Renal pelvis (tissue), 12 donors: ENCODE data around the gene COMMD8. TPM values are rescaled to one million over a fixed set of nuclear protein-coding genes. Genes with fewer than 3 reads are reported as not detected.
"Not testable (repeated sequence)": the region's sequence is repeated elsewhere in the genome, so short reads cannot be mapped to it uniquely, and the experiment has no call there.

Source experiments
- DNase-seq: peaks from one replicate; pipeline ENCODE4 v3.0.0-alpha.2; 2013
- long read RNA-seq, 16 experiments: transcript quantifications; one replicate each; lab custom pipeline, GENCODE V29; 2026
- polyA plus RNA-seq, 3 donors: library from polyadenylated mRNA; unstranded; fragments of 120-200 nt; gene quantifications; one replicate each; pipeline ENCODE4 v1.2.1, GENCODE V29; 2013; ENCODE audit not compliant: insufficient read length in 3 of 3

The COMMD8 gene
- polyA plus RNA-seq = 10 to 100 TPM; 34.4 to 36.2 (median 34.8) TPM
- long read RNA-seq, donor 1, transcript COMMD8-201 (5 exons, 1,469 nt) = major isoform, 24 of 24 reads
- long read RNA-seq, donor 1, partial matches to known transcripts = 0 of 24 reads
- long read RNA-seq, donor 1, other reads (novel, unspliced or antisense) = 0 of 24 reads
- long read RNA-seq, donor 2, transcript COMMD8-201 (5 exons, 1,469 nt) = major isoform, 23 of 23 reads
- long read RNA-seq, donor 2, partial matches to known transcripts = 0 of 23 reads
- long read RNA-seq, donor 2, other reads (novel, unspliced or antisense) = 0 of 23 reads
- long read RNA-seq, donor 3, transcript COMMD8-201 (5 exons, 1,469 nt) = major isoform, 31 of 33 reads
- long read RNA-seq, donor 3, partial matches to known transcripts = 0 of 33 reads
- long read RNA-seq, donor 3, other reads (novel, unspliced or antisense) = 0 of 33 reads
- long read RNA-seq, donor 4, transcript COMMD8-201 (5 exons, 1,469 nt) = major isoform, 23 of 29 reads
- long read RNA-seq, donor 4, partial matches to known transcripts = 0 of 29 reads
- long read RNA-seq, donor 4, other reads (novel, unspliced or antisense) = 6 of 29 reads
- long read RNA-seq, donor 5, transcript COMMD8-201 (5 exons, 1,469 nt) = major isoform, 17 of 17 reads
- long read RNA-seq, donor 5, partial matches to known transcripts = 0 of 17 reads
- long read RNA-seq, donor 5, other reads (novel, unspliced or antisense) = 0 of 17 reads
- long read RNA-seq, donor 6, transcript COMMD8-201 (5 exons, 1,469 nt) = major isoform, 27 of 34 reads
- long read RNA-seq, donor 6, partial matches to known transcripts = 5 of 34 reads
- long read RNA-seq, donor 6, other reads (novel, unspliced or antisense) = 0 of 34 reads
- long read RNA-seq, donor 7, transcript COMMD8-201 (5 exons, 1,469 nt) = major isoform, 30 of 31 reads
- long read RNA-seq, donor 7, partial matches to known transcripts = 0 of 31 reads
- long read RNA-seq, donor 7, other reads (novel, unspliced or antisense) = 0 of 31 reads
- long read RNA-seq, donor 8, partial matches to known transcripts = 0 of 2 reads
- long read RNA-seq, donor 8, other reads (novel, unspliced or antisense) = 0 of 2 reads
- long read RNA-seq, donor 9, transcript COMMD8-201 (5 exons, 1,469 nt) = major isoform, 51 of 53 reads
- long read RNA-seq, donor 9, partial matches to known transcripts = 0 of 53 reads
- long read RNA-seq, donor 9, other reads (novel, unspliced or antisense) = 0 of 53 reads
- long read RNA-seq, donor 10, transcript COMMD8-201 (5 exons, 1,469 nt) = major isoform, 27 of 28 reads
- long read RNA-seq, donor 10, partial matches to known transcripts = 0 of 28 reads
- long read RNA-seq, donor 10, other reads (novel, unspliced or antisense) = 0 of 28 reads
- long read RNA-seq, donor 11, transcript COMMD8-201 (5 exons, 1,469 nt) = major isoform, 16 of 16 reads
- long read RNA-seq, donor 11, partial matches to known transcripts = 0 of 16 reads
- long read RNA-seq, donor 11, other reads (novel, unspliced or antisense) = 0 of 16 reads
- long read RNA-seq, donor 12, transcript COMMD8-201 (5 exons, 1,469 nt) = major isoform, 31 of 32 reads
- long read RNA-seq, donor 12, partial matches to known transcripts = 0 of 32 reads
- long read RNA-seq, donor 12, other reads (novel, unspliced or antisense) = 0 of 32 reads
- long read RNA-seq, donor 13, transcript COMMD8-201 (5 exons, 1,469 nt) = major isoform, 13 of 18 reads
- long read RNA-seq, donor 13, partial matches to known transcripts = 5 of 18 reads
- long read RNA-seq, donor 13, other reads (novel, unspliced or antisense) = 0 of 18 reads
- long read RNA-seq, donor 14, transcript COMMD8-201 (5 exons, 1,469 nt) = major isoform, 36 of 36 reads
- long read RNA-seq, donor 14, partial matches to known transcripts = 0 of 36 reads
- long read RNA-seq, donor 14, other reads (novel, unspliced or antisense) = 0 of 36 reads
- long read RNA-seq, donor 15, transcript COMMD8-201 (5 exons, 1,469 nt) = major isoform, 36 of 47 reads
- long read RNA-seq, donor 15, partial matches to known transcripts = 10 of 47 reads
- long read RNA-seq, donor 15, other reads (novel, unspliced or antisense) = 0 of 47 reads
- long read RNA-seq, donor 16, transcript COMMD8-201 (5 exons, 1,469 nt) = major isoform, 42 of 42 reads
- long read RNA-seq, donor 16, partial matches to known transcripts = 0 of 42 reads
- long read RNA-seq, donor 16, other reads (novel, unspliced or antisense) = 0 of 42 reads

DNA sequence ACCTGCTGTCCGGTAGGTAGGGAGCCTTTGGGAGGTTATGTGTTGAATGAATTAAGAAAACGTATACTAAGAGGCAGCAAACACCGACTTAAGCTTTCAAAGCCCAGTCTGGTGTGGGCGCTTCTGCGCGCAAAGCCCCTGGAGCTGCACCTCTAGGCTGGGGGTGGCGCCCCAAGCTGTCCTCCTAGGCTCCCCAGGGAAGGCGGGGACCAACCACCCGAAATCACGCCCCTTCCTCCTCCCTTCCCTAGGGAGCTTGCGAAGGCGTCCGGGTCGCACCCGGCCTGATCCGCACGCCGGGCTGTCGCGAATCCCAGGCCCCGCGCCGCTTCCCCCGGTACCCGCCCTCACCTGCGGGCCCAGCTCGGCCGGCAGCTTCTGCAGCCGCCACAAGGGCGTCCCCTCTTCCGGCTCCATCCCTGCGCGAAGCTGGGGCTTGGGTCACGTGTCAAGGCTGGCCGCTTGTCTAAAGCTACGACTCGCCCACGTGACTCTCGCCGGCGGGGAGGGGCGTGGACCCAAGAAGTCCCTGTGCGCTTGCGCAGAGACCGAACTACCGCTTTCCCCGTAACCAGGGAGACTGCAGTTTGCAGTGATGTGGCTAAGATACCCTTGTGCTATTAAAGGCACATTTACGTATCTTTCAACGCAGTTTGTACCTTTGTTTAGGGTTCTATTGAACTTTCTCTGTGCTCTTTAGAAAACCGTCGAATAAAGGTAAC, at the start of gene COMMD8:
TSS of gene COMMD8 (minus strand) at position 468 of the 722 bp plus-strand sequence. CDS start at position 417, 51 bp downstream.
- DNase-seq = peak; percentile 96

DNA sequence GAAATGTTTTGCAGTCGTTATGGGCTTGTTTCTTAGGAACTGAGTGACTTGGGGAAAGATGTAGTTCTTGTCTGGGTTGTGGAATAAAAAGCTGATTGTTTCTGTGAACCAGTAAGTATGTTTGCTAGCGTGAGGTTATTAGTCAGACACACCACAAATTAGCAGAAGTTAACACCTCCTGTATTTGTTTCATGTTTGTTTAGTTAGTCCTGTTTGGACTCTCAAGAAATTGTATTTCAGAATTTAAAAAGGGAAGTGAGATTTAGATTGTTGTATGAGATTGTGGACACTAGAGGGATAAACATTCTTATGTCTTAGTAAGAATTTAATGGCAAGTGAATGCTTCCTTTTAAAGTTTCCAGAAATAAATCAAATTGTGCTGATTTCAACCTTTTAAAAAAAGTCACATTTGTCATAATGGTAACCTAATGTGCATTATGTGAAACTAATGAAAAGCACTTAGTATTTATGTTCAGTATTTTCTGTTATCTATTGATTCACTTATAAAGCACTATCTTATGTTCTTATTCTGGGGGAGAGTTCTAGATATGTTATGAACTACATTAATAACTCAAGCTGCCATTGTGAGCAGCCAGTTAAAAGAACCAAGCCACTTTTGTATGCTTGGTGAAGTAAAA, 47.1 kb upstream of the COMMD8 start:
- DNase-seq = no peak

DNA sequence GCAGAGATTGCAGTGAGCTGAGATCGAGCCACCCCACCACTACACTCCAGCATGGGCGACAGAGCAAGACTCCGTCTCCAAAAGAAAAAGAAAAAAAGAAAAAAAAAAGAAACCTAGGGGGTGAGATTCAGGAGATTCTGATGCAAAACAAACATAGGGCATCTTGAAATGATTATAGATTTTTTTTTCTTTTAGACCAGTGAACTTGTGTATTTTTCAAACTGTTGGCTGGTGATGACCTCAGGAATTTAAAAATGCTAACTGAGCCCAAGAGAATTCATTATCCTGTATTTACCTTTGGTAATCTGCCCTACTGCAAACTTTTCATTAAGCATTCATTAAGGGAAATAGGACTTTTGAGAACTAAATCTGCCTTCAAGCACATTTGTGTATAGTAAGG, 42.2 kb upstream of the COMMD8 start:
- DNase-seq = no peak

DNA sequence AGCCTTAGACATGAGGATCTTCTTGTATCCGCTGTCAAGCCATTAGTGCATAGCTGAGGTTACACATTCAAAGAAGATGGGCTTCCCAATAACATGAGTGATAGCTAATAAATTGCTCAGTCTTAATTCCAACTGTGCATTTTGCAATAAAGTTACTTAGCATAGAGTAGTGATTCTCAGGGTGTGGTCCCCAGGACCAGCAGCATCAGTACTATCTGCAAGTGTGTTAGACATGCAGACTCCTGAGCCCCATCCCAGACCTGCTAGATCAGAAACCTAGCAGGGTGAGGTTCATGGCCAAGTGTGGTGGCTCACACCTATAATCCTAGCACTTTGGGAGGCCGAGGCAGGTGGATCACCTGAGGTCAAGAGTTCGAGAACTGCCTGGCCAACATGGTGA, 41.6 kb upstream of the COMMD8 start:
- no peak for DNase-seq

DNA sequence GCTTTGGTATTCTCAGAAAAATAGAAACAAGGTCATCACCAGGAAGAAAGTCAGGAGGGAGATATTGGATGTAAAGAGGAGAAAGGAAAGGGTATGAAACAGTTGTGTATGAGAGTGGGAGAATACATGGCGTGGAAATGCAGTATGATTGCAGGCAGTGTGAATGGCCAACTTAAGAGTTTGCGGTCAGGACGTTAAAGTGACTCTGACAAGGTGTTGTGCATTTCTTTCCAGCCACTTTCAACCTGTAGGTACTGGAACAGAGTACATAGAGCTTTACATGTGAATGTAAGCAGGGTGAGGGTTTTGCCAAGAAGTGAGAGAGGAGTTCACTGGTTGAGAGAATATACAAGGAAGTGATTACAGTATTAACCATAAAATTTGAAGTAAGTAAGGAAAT, 37.3 kb upstream of the COMMD8 start:
- no peak for DNase-seq

DNA sequence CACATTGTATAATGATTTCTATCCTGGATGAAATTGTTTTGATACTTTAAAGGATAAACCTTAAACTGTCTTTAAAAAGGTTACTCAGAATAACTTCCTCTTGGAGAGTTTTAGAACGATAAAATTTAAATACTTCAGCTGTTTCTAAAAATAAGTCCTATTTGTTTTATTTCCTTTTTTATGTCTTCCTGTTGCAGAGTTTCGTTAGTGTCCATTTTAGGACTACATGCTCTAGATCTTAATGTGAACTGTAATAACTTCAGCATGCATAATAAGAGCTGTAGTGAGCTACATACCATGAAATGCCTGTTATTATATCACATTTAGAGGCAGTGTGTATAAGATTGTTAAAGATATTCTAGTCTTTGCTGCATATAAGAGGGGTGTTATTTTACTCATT, 36.2 kb upstream of the COMMD8 start:
- DNase-seq = no peak

DNA sequence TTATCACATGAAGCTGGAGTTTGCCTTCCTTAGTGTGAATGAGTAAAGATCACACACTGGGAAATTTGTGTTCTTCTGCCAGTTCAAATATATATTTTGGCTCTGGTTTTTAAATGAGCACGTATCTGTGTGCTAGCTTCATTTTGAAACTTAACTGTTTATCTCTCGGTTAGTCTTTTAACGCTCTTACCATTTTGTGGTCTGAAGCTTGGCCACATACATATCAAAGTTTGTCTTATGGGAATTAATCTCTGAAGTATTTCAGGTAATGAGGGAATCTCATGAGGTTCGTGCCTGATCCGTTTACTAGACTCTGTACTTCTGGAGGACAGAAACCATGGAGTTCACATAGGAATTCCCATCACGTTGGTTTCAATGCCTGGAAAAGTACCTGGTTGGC, 35.4 kb upstream of the COMMD8 start:
- DNase-seq = no peak

DNA sequence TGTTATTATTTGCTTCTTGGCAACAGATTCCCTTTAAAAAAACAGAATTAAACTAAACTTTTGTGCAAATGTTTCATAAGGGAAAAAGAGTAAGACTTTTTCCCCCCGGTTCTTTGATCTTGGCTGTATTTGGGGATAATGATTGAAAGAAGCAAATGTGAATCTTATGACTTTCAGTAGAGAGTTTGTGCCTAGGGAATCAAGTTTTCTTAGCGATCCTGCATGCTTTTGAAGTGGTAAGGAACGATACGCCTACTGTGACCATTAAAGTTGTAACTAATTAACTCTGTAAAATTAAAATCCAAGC, 30.6 kb upstream of the COMMD8 start:
- DNase-seq = no peak

DNA sequence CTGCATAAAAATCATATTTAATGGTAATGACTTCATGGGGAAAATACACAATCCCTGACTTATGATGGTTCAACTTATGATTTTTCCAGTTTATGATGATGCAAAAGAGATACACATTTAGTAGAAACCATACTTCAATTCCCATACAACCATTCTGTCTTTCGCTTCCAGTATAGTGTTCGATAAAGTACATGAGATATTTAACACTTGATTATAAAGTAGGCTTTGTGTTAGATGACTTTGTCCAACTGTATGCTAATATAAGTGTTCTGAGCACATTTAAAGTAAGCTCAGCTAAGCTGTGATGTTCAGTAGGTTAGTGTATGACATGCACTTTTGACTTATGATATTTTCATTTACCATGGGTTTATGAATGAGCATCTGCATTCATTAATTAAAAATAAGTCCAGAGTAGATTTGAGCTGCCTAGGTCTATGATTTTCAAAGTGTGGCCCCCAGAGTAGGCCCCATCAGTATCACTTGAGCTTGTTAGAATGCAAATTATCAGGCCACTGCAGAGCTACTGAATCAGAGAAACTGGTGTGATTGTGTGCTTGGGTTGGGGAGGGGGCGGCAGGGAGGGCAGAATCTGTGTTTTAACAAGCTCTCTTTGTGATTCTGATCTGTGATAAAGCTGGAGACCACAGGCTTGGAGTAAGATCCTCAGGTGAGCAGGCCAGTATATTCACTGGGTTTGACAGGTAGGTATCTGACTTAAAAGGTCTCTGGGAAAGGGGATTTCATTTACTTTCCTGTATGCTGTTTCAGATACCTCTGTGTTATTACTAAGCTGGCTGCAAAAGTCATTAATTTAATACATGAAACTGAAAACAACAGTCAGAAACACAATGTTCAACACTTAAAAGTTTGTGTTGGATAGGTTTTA, 30.0 kb upstream of the COMMD8 start:
- DNase-seq = no peak

DNA sequence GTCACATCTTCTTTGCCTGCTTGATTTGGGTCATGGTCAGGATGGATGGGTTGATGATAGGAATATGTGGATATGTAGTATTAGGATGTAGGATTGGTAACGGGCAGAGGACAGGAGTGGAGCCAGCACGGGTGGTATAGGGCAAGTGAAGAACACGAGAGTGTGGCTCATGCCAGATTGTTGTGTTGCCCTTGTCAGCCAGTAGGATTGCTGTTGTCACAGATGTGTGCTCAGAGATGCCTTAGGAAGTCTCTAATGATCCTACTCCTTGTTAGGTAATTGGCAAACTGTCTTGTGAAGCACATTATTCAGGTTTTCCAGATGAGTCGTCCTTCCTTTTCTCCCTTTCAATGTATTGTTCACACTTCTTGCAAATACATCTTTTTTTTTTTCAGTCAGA, 27.0 kb upstream of the COMMD8 start:
- no peak for DNase-seq

DNA sequence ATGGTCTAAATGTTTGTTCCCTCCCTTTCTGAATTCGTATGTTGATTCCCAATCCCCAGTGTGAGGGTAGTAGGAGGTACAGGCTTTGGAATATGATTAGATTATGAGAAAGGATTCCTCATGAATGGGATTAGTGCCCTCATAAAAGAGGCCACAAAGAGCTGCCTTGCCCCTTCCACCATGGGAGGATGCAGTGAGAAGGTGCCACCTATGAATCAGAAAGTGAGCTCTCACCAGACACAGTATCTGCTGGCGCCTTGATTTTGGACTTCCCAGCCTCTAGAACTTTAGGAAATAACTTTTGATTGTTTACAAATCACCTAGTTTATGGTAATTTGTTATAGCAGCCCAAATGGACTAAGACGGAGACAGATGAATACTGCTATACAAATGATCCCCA, 25.2 kb upstream of the COMMD8 start:
- DNase-seq = no peak

DNA sequence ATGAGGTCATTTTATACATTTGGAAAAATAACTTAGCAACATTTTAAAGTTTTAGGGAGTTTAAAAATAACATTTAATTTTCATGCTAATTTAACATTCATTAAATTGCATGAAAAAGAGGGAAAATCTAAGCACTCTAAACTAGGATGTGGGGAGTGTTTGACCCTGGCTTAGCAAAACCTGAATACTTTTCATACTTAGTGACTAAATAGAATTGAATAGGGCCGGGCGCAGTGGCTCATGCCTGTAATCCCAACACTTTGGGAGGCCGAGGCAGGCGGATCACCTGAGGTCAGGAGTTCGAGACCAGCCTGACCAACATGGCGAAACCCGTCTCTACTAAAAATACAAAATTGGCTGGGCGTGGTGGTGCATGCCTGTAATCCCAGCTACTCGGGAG, 23.2 kb upstream of the COMMD8 start:
- DNase-seq = not testable (repeated sequence)

DNA sequence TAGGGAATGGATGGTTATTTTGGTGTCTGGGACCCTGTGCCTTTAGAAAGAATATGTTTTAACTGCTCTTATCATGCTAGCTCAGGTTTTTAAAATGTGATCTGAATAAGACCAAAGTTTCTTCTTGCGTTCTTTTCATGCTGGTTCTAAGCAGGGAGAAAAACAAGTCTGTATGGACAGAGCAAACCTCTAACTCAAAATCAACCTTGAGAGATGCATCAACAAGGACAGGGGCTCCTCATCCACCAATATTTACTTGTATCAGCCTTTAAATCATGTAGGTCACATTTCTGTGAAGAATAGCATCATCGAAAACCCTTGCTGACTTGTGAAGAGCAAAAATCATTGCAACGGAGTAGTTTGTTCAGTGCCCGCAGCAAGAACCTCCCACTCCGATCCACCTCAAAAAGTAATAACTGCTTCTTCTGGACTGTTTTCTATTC, 22.8 kb upstream of the COMMD8 start:
- DNase-seq = no peak

DNA sequence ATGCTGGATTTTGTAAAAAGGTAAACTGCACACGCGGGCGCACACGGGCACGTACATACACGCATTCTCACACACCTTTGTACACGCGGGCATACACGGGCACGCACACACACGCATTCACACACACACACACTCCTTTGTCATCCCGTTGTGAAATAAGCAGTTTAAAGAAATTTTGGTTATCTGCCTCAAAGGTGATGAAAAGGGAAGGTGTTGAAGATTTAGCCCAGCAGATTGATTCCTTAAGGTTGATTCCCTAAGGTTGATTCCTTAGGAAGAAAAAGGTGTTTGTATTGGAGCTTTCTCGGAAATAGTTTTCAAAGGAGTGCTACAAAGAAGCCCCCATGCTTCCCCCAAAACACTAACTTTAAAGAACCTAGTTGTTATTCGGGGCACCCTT, 22.3 kb upstream of the COMMD8 start:
- no peak for DNase-seq

DNA sequence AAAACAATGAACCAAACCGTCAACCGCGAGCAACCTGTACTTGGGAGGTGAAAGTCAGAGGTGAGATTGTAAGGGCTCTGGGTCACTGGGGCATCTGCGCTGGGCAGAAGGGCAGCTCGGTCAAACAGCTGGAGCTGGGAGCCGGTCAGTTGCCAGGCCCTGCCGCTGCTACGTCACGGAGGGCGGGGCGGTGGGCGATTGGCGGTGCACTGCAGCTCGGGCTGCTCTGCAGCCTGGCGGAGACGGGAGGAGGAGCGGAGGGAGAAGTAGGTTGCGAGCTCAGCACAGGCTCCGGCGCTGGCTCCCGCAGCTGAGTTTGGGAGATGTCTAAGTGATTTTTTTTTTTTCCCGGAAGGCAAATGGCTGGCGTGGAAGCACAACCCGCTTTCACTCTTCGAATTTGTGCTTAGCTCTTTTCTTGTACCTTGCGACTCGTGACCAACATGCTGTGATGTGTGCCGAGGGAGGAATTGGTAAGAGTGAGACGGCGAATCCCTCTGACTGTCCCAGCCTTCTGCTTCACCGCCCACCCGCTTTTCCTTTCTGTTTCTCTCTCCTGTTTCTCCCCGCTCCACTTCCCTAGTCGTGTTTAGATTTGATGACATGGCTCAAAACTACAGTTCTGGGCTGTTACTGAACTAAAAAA, 21.7 kb upstream of the COMMD8 start, which contains the start of gene ATP10D:
TSS of gene ATP10D (plus strand) at position 229 of the 646 bp plus-strand sequence. CDS start 27,266 bp downstream, outside the sequence.
- DNase-seq = peak; percentile 93

DNA sequence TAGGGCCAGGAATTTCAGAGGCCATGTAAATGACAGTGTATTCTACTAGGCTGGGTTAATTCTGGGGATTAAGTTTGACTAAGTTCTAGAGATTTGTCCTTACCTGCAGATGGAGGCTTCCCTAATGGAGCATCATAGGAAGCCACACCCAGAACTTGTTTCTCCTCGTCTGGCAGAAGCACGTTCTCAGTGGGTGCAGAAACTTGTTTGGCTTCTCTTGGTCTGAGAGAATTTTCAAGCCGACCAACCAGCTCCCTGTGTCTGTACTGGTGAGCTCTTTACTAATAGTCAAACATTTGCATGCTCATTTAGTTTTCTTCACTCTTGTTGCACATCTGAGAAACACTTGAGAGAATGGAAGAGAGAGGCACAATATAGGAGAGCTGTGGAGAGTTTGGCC, 20.7 kb upstream of the COMMD8 start:
- no peak for DNase-seq

DNA sequence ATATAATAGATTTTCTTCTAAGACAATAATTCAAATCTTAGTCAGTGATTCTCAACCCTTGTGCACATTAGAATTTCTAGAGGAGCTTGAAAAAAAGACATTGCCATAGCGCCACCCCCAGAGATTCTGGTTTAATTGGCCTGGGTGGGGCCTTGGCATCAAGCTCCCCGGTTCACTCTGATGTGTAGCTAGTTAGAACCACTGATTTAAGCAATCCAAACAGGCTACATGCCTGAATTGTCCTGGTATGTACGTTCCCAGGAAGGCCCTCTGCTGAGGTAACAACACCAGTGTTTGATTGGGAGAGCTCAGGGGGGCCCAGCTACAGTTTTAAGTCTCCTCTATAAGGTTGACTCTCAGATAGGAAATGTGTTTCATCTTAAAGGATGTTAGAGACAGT, 20.2 kb upstream of the COMMD8 start:
- no peak for DNase-seq
